Measurements from ENCODE around the gene TPX2.

GRCh38 chr20:31797364-31797763 is 58.3 kb downstream of the TPX2 start:
- TF ChIP-seq CTCF (IDR thresholded peaks at IDR 0.05) (no peak), POLR2A (IDR thresholded peaks at IDR 0.05) (no peak)
